HG03139 (cell line): ENCODE results near the gene CST8.

Experiments
- ATAC-seq: cut with Tn5 transposase; IDR thresholded peaks from one replicate; pipeline ENCODE4 v1.9.1; 2021; ENCODE audit not compliant: unreplicated experiment

Gene CST8

GRCh38 chr20:23519556-23519955 is 28.6 kb downstream of the CST8 start:
- no peak for ATAC-seq

GRCh38 chr20:23520185-23520584 is 29.3 kb downstream of the CST8 start:
- ATAC-seq: no peak

GRCh38 chr20:23524146-23524545 is 33.2 kb downstream of the CST8 start:
- ATAC-seq: no peak

- ATAC-seq: no peak
These were observed 35.9 kb downstream of the CST8 start for GRCh38 chr20:23526850-23527249.

- no peak for ATAC-seq
These were observed 38.0 kb downstream of the CST8 start for GRCh38 chr20:23528867-23529431.

- ATAC-seq: no peak
These were observed 40.1 kb downstream of the CST8 start for GRCh38 chr20:23530937-23531567.

GRCh38 chr20:23532533-23532932 is 41.6 kb downstream of the CST8 start:
- ATAC-seq: no peak

GRCh38 chr20:23533161-23533560 is 42.2 kb downstream of the CST8 start:
- ATAC-seq: no peak

- no peak for ATAC-seq
These were observed 44.1 kb downstream of the CST8 start for GRCh38 chr20:23534801-23535593.

- no peak for ATAC-seq
These were observed 45.5 kb downstream of the CST8 start for GRCh38 chr20:23536328-23536974.

GRCh38 chr20:23537030-23537429 is 46.1 kb downstream of the CST8 start:
- no peak for ATAC-seq

- no peak for ATAC-seq
These were observed 49.7 kb downstream of the CST8 start for GRCh38 chr20:23540624-23541023.

GRCh38 chr20:23541330-23541729 is 50.4 kb downstream of the CST8 start:
- no peak for ATAC-seq

- ATAC-seq: no peak
These were observed 50.9 kb downstream of the CST8 start for GRCh38 chr20:23541776-23542175.

- no peak for ATAC-seq
These were observed 51.9 kb downstream of the CST8 start for GRCh38 chr20:23542801-23543200.

- ATAC-seq: no peak
These were observed 53.2 kb downstream of the CST8 start for GRCh38 chr20:23544133-23544532.
